HEK293 (cell line): Measurements from ENCODE around the gene PDGFB.
A peak's percentile ranks its signal among the peaks of the same experiment; 100 is the strongest.

Source experiments
- CTCF ChIA-PET: fragments of 350-600 bp; formaldehyde crosslinking; extraction: SDS; loops from one replicate; lab custom pipeline; 2021; ENCODE audit warnings: antibody characterized with exemption; lab: Yijun Ruan, JAX
- POLR2A ChIA-PET: fragments of 300-600 bp; formaldehyde crosslinking; extraction: SDS; loops from one replicate; lab custom pipeline; 2020; ENCODE audit warnings: antibody characterized with exemption, inconsistent platforms; lab: Yijun Ruan, JAX
- H3K27ac ChIP-seq: fragments of 200-500 bp; sonication (Bioruptor generic); 2 replicates; pipeline ENCODE4 v1.5.1; 2014; ENCODE audit warnings: low read depth, low read length, control low read depth, inconsistent platforms; ENCODE audit errors: extremely low read depth
- H3K36me3 ChIP-seq, 2 experiments: fragments of 200-500 bp in 1 of 2; sonication (Bioruptor generic) in 1 of 2; 1 replicate in 1 of 2; 2 replicates in 1 of 2; pipeline ENCODE4 v1.5.1; 2014 to 2017; ENCODE audit warnings: inconsistent platforms in 2 of 2, low read length in 2 of 2; ENCODE audit not compliant: control insufficient read depth in 2 of 2, insufficient read depth in 1 of 2
- H3K4me1 ChIP-seq: fragments of 200-500 bp; sonication (Bioruptor generic); 2 replicates; pipeline ENCODE4 v1.5.1; 2014; ENCODE audit warnings: mild to moderate bottlenecking, low read length, inconsistent platforms; ENCODE audit not compliant: control insufficient read depth, insufficient read depth
- H3K4me3 ChIP-seq: 2 replicates; pipeline ENCODE4 v1.5.1; 2011; ENCODE audit warnings: low read depth, mild to moderate bottlenecking, control low read depth, low read length, moderate library complexity
- H3K9me3 ChIP-seq: fragments of 200-500 bp; sonication (Bioruptor generic); 2 replicates; pipeline ENCODE4 v1.5.1; 2014; ENCODE audit warnings: low read depth, low read length, inconsistent platforms; ENCODE audit not compliant: control insufficient read depth, insufficient read depth
- GLIS2 ChIP-seq: fragments of 450-650 bp; formaldehyde crosslinking; IDR thresholded peaks from 2 replicates; pipeline ENCODE4 v1.5.1; 2016; ENCODE audit warnings: missing biosample characterization, missing genetic modification characterization
- HOXC10 ChIP-seq: sonication (generic); formaldehyde crosslinking; IDR thresholded peaks from 2 replicates; pipeline ENCODE4 v1.8.1; 2023; ENCODE audit warnings: mild to moderate bottlenecking, missing genetic modification reagents
- MYNN ChIP-seq: fragments of 450-650 bp; formaldehyde crosslinking; IDR thresholded peaks from 2 replicates; pipeline ENCODE4 v1.5.1; 2016; ENCODE audit warnings: missing biosample characterization, missing genetic modification characterization, borderline replicate concordance
- SCRT2 ChIP-seq: fragments of 450-650 bp; formaldehyde crosslinking; IDR thresholded peaks from 2 replicates; pipeline ENCODE4 v1.5.1; 2016; ENCODE audit warnings: missing biosample characterization, missing genetic modification characterization
- SP7 ChIP-seq: fragments of 450-650 bp; formaldehyde crosslinking; IDR thresholded peaks from 2 replicates; pipeline ENCODE4 v1.5.1; 2016; ENCODE audit warnings: missing biosample characterization, missing genetic modification characterization
- WT1 ChIP-seq: fragments of 450-650 bp; formaldehyde crosslinking; IDR thresholded peaks from 2 replicates; pipeline ENCODE4 v1.5.1; 2016; ENCODE audit warnings: missing biosample characterization, missing genetic modification characterization
- ZBTB20 ChIP-seq: fragments of 450-650 bp; formaldehyde crosslinking; IDR thresholded peaks from 2 replicates; pipeline ENCODE4 v1.5.1; 2016; ENCODE audit warnings: missing biosample characterization, missing genetic modification characterization
- ZBTB21 ChIP-seq: fragments of 450-650 bp; formaldehyde crosslinking; IDR thresholded peaks from 2 replicates; pipeline ENCODE4 v1.5.1; 2017; ENCODE audit warnings: missing biosample characterization, missing genetic modification characterization
- ZFP37 ChIP-seq: fragments of 450-650 bp; formaldehyde crosslinking; IDR thresholded peaks from 2 replicates; pipeline ENCODE4 v1.5.1; 2016; ENCODE audit warnings: missing biosample characterization, missing genetic modification characterization
- ZFP41 ChIP-seq: fragments of 450-650 bp; formaldehyde crosslinking; IDR thresholded peaks from 2 replicates; pipeline ENCODE4 v1.5.1; 2016; ENCODE audit warnings: missing biosample characterization, missing genetic modification characterization, borderline replicate concordance
- ZIC2 ChIP-seq: fragments of 450-650 bp; formaldehyde crosslinking; IDR thresholded peaks from 2 replicates; pipeline ENCODE4 v1.5.1; 2016; ENCODE audit warnings: missing biosample characterization, missing genetic modification characterization
- ZNF10 ChIP-seq: fragments of 450-650 bp; formaldehyde crosslinking; IDR thresholded peaks from 2 replicates; pipeline ENCODE4 v1.5.1; 2017; ENCODE audit warnings: missing biosample characterization, missing genetic modification characterization
- ZNF114 ChIP-seq: fragments of 450-650 bp; formaldehyde crosslinking; IDR thresholded peaks from 2 replicates; pipeline ENCODE4 v1.5.0; 2017; ENCODE audit warnings: missing biosample characterization, missing genetic modification characterization
- ZNF16 ChIP-seq: fragments of 450-650 bp; formaldehyde crosslinking; IDR thresholded peaks from 2 replicates; pipeline ENCODE4 v1.5.1; 2016; ENCODE audit warnings: low read depth, missing biosample characterization, missing genetic modification characterization
- ZNF174 ChIP-seq: fragments of 450-650 bp; formaldehyde crosslinking; IDR thresholded peaks from 2 replicates; pipeline ENCODE4 v1.5.0; 2017; ENCODE audit warnings: missing biosample characterization, mild to moderate bottlenecking, missing genetic modification characterization
- ZNF211 ChIP-seq: fragments of 450-650 bp; formaldehyde crosslinking; IDR thresholded peaks from 2 replicates; pipeline ENCODE4 v1.5.1; 2016; ENCODE audit warnings: low read depth, missing biosample characterization, missing genetic modification characterization
- ZNF221 ChIP-seq: fragments of 450-650 bp; formaldehyde crosslinking; IDR thresholded peaks from 2 replicates; pipeline ENCODE4 v1.5.1; 2017; ENCODE audit warnings: missing biosample characterization, missing genetic modification characterization, borderline replicate concordance
- ZNF223 ChIP-seq: fragments of 450-650 bp; formaldehyde crosslinking; IDR thresholded peaks from 2 replicates; pipeline ENCODE4 v1.5.1; 2016; ENCODE audit warnings: missing biosample characterization, missing genetic modification characterization
- ZNF341 ChIP-seq: fragments of 450-650 bp; formaldehyde crosslinking; IDR thresholded peaks from 2 replicates; pipeline ENCODE4; 2016; ENCODE audit warnings: low read depth, missing biosample characterization, missing genetic modification characterization
- ZNF354C ChIP-seq: fragments of 450-650 bp; formaldehyde crosslinking; IDR thresholded peaks from 2 replicates; pipeline ENCODE4 v1.5.1; 2016; ENCODE audit warnings: missing biosample characterization, missing genetic modification characterization, low read depth, borderline replicate concordance
- ZNF521 ChIP-seq: fragments of 450-650 bp; formaldehyde crosslinking; IDR thresholded peaks from 2 replicates; pipeline ENCODE4 v1.5.1; 2017; ENCODE audit warnings: missing biosample characterization, mild to moderate bottlenecking, missing genetic modification characterization
- ZNF560 ChIP-seq: fragments of 450-650 bp; formaldehyde crosslinking; IDR thresholded peaks from 2 replicates; pipeline ENCODE4 v1.5.1; 2017; ENCODE audit warnings: missing biosample characterization, missing genetic modification characterization, borderline replicate concordance
- ZNF561 ChIP-seq: fragments of 450-650 bp; IDR thresholded peaks from 2 replicates; pipeline ENCODE4 v1.5.1; 2018; ENCODE audit warnings: missing biosample characterization, missing genetic modification characterization, borderline replicate concordance
- ZNF624 ChIP-seq: fragments of 450-650 bp; formaldehyde crosslinking; IDR thresholded peaks from 2 replicates; pipeline ENCODE4 v1.5.1; 2017; ENCODE audit warnings: missing biosample characterization, missing genetic modification characterization
- ZNF629 ChIP-seq: fragments of 450-650 bp; formaldehyde crosslinking; IDR thresholded peaks from 2 replicates; pipeline ENCODE4 v1.5.1; 2017; ENCODE audit warnings: missing biosample characterization, missing genetic modification characterization
- ZNF830 ChIP-seq: fragments of 450-650 bp; IDR thresholded peaks from 2 replicates; pipeline ENCODE4 v1.5.0; 2018; ENCODE audit warnings: missing biosample characterization, missing genetic modification characterization, low read depth, mild to moderate bottlenecking, moderate library complexity
- TF ChIP-seq, protein P1 (sequence below): fragments of 450-650 bp; formaldehyde crosslinking; IDR thresholded peaks from 2 replicates; pipeline ENCODE4 v1.5.1; 2016; ENCODE audit warnings: missing biosample characterization, missing genetic modification characterization
- TF ChIP-seq, protein P2 (sequence below): fragments of 450-650 bp; formaldehyde crosslinking; IDR thresholded peaks from 2 replicates; pipeline ENCODE4 v1.5.1; 2017; ENCODE audit warnings: missing biosample characterization, missing genetic modification characterization
- TF ChIP-seq, protein P3 (sequence below): fragments of 450-650 bp; formaldehyde crosslinking; IDR thresholded peaks from 2 replicates; pipeline ENCODE4 v1.5.1; 2016; ENCODE audit warnings: missing biosample characterization, missing genetic modification characterization
- TF ChIP-seq, protein P4 (sequence below): fragments of 450-650 bp; formaldehyde crosslinking; IDR thresholded peaks from 2 replicates; pipeline ENCODE4 v1.5.1; 2016; ENCODE audit warnings: missing biosample characterization, missing genetic modification characterization

PDGFB gene

DNA sequence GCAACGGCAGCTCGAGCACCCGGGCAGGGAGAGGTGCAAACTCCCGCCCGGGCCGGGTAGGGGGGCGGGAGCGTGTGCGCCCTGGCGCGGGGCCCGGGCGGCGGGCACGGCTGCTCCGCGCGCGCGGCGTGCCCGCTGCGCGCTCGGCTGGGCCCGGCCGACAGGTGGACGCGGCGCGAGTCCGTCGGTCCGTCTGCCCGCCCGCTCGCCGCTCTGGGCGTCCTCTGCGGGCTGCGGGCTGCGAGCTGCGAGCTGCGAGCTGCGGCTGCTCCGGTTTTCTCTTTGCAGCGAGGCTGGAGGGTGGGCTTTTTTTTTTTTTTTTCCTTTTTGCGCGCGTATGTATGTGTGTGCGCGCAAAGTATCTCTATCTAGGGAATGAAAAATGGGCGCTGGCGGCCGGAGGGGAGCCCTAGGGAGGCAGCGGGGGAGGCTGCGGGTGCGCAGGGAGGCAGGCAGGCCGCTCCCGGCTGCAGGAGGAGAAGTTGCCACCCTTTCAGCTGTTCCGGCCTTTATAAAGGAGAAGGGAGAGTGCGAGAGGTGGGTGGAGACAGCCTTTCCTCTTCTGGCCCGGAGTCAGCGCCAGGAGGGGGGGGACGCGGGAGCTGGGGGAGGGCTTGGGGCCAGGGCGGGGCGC is at the start of gene PDGFB (continued):
- TF ChIP-seq ZIC2 (tag by site-specific recombination) (no peak), ZNF341 (peak; percentile 84), ZNF560 (tag by site-specific recombination) (no peak), ZNF354C (no peak), HOXC10 (no peak), MYNN (tag by site-specific recombination) (no peak), ZNF561 (peak; percentile 71), SCRT2 (tag by site-specific recombination) (no peak), ZNF521 (no peak), ZNF16 (no peak), ZFP37 (tag by site-specific recombination) (no peak), WT1 (tag by site-specific recombination) (peak; percentile 69), ZFP41 (tag by site-specific recombination) (no peak), ZNF629 (tag by site-specific recombination) (no peak), SP7 (tag by site-specific recombination) (peak; percentile 27; the same call in 1 of the 2 replicates), GLIS2 (tag by site-specific recombination) (peak; percentile 58; the same call in 1 of the 2 replicates), ZNF114 (tag by site-specific recombination) (no peak)
- TF ChIP-seq, protein P1, sequence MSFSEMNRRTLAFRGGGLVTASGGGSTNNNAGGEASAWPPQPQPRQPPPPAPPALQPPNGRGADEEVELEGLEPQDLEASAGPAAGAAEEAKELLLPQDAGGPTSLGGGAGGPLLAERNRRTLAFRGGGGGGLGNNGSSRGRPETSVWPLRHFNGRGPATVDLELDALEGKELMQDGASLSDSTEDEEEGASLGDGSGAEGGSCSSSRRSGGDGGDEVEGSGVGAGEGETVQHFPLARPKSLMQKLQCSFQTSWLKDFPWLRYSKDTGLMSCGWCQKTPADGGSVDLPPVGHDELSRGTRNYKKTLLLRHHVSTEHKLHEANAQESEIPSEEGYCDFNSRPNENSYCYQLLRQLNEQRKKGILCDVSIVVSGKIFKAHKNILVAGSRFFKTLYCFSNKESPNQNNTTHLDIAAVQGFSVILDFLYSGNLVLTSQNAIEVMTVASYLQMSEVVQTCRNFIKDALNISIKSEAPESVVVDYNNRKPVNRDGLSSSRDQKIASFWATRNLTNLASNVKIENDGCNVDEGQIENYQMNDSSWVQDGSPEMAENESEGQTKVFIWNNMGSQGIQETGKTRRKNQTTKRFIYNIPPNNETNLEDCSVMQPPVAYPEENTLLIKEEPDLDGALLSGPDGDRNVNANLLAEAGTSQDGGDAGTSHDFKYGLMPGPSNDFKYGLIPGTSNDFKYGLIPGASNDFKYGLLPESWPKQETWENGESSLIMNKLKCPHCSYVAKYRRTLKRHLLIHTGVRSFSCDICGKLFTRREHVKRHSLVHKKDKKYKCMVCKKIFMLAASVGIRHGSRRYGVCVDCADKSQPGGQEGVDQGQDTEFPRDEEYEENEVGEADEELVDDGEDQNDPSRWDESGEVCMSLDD (tag by site-specific recombination), result no peak
- TF ChIP-seq, protein P2, sequence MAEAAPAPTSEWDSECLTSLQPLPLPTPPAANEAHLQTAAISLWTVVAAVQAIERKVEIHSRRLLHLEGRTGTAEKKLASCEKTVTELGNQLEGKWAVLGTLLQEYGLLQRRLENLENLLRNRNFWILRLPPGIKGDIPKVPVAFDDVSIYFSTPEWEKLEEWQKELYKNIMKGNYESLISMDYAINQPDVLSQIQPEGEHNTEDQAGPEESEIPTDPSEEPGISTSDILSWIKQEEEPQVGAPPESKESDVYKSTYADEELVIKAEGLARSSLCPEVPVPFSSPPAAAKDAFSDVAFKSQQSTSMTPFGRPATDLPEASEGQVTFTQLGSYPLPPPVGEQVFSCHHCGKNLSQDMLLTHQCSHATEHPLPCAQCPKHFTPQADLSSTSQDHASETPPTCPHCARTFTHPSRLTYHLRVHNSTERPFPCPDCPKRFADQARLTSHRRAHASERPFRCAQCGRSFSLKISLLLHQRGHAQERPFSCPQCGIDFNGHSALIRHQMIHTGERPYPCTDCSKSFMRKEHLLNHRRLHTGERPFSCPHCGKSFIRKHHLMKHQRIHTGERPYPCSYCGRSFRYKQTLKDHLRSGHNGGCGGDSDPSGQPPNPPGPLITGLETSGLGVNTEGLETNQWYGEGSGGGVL (tag by site-specific recombination), result peak; percentile 44; the same call in 1 of the 2 replicates
- TF ChIP-seq, protein P3, sequence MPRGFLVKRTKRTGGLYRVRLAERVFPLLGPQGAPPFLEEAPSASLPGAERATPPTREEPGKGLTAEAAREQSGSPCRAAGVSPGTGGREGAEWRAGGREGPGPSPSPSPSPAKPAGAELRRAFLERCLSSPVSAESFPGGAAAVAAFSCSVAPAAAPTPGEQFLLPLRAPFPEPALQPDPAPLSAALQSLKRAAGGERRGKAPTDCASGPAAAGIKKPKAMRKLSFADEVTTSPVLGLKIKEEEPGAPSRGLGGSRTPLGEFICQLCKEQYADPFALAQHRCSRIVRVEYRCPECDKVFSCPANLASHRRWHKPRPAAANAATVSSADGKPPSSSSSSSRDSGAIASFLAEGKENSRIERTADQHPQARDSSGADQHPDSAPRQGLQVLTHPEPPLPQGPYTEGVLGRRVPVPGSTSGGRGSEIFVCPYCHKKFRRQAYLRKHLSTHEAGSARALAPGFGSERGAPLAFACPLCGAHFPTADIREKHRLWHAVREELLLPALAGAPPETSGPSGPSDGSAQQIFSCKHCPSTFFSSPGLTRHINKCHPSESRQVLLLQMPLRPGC, result no peak

DNA sequence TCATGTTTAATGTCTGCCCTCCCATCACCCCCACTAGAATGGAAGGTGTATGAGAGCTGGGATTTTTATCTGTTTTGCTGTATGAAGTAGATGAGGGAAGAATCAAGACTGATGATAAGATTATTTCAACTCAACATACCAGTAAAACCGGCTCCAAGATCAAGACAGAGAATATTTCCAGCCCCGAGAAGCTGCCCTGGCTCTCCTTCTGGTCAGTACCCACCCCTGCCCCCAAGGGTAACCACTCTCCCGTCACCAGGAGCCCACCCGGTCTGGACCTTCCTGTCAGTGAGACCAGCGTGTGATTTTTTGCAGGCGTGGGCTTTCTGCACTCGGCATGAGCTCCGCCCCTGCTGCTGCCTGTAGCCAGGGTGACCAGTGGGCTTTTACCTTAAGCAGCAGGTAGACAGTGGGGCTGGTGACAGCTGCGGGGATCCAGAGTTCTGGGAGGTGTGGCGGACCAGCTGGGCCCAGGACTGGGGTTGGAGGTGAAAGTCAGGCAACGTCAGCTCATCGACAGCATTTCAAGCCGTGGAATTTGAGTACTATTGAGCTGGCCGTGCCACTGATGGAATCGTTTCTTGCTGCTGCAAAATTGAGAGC is 49.1 kb upstream of the PDGFB start:
- H3K4me1 ChIP-seq, result 0 out of 2 replicates have a peak, but pooled peaks cover 4% of the 10 kb centered on the region
- ChIA-PET CTCF (interaction anchor here (0.5 to 1.0 kb wide), 5 partner anchors 12 to 525 kb away, joined by 3 to 6 read pairs (median 4); no protein-coding TSS in a partner anchor), POLR2A (interaction anchor here (0.6 to 0.8 kb wide), 2 partner anchors 18 to 25 kb away, joined by 3 read pairs; no protein-coding TSS in a partner anchor)
- H3K9me3 ChIP-seq, result no peaks in the 10 kb centered on the region
- H3K36me3 ChIP-seq, result no peaks in the 10 kb centered on the region
- H3K27ac ChIP-seq, result no peak overlapping the region
- no peak overlapping the region for H3K4me3 ChIP-seq
- no peak for TF ChIP-seq ZBTB20 (tag by site-specific recombination)
- TF ChIP-seq, protein P4, sequence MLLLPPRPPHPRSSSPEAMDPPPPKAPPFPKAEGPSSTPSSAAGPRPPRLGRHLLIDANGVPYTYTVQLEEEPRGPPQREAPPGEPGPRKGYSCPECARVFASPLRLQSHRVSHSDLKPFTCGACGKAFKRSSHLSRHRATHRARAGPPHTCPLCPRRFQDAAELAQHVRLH, result no peak
- no peak for TF ChIP-seq ZNF223
- no peak for TF ChIP-seq ZNF174 (tag by site-specific recombination)
- no peak for TF ChIP-seq ZBTB21 (tag by site-specific recombination)
- TF ChIP-seq ZNF830 (tag by site-specific recombination), result no peak
- TF ChIP-seq ZNF211 (tag by site-specific recombination), result no peak
- TF ChIP-seq SP7 (tag by site-specific recombination), result no peak
- no peak for TF ChIP-seq ZNF341
- no peak for TF ChIP-seq ZNF624
- TF ChIP-seq ZNF10 (tag by site-specific recombination), result no peak
- no peak for TF ChIP-seq ZNF221 (tag by site-specific recombination)
